GM21723 (cell line): ENCODE data around the gene SAMD9.
"Not testable (repeated sequence)": the region's sequence is repeated elsewhere in the genome, so short reads cannot be mapped to it uniquely, and the experiment has no call there.

Source experiments
- ATAC-seq: cut with Tn5 transposase; IDR thresholded peaks from one replicate; pipeline ENCODE4 v1.9.1; 2021; ENCODE audit warnings: mild to moderate bottlenecking, moderate library complexity; ENCODE audit not compliant: unreplicated experiment

Gene SAMD9

DNA sequence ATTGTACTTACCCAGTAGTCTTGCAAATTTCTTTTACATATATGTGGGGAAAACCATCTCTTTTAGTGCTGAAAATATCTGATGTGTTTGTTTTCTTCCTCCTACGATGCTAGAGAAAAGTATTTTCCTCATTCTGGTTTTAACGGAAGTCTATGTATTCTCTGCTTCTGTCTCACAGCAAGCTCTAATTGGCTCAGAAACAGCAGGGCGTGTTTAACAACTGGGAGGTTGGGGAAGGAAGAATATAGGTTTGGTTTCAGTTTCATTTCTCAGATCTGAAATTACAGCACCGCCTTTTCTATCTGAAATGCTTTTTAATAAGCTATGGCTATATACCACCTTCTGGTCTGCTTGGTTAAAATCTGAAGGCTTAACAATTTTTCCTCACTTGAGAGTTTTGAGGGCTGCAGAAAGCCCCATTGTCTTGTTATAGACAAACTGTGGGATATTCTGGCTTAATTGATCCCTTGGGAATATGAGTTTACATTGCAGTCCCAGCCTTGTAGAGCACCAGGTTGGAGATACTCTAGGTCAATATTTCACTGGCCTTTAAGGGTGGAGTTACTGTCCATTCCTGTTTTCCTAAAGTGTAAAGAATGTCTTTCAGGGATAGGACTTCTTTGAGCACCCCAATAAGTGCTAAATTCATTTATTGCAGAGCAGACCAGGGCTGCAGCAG, at the start of gene SAMD9:
Gene SAMD9, minus strand, starts transcription at position 128 of the 679 bp plus-strand sequence. CDS start 11,882 bp downstream, outside the sequence.
- peak; percentile 99 for ATAC-seq

DNA sequence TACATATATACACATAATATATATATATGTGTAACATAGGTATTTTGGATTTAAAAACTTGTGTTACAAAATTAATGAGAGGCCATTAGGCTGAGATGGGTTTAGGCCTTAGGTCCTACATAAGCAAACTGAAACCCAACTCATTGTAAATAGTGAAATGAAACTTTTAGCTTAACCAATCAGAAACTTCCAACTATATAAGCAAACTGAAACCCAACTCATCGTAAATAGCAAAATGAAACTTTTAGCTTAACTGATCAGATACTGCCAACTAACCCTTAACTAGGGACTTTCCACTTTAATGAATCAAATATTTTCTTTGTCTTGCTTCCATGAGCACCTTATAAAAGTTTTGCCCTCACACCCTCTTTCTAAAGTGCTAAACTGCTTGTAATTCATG, 47.7 kb upstream of the SAMD9 start:
- ATAC-seq: peak; percentile 93

DNA sequence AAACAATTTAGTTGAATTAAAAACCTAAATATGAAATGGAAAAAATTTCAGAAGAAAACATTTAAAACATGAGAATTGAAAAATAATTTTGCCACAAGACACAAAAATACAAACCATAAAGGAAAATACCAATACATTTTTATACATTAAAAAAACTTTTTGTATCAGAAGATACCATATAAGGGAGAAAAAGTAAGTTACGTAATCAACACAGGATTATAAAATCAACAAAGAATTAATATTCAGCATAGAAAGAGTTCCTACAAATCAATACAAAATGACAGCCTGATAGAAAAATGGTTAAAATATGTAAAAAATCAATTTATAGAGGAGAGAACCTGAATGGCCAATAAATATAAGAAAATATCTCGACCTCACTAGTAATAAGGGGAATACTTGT, 47.0 kb upstream of the SAMD9 start:
- no peak for ATAC-seq

DNA sequence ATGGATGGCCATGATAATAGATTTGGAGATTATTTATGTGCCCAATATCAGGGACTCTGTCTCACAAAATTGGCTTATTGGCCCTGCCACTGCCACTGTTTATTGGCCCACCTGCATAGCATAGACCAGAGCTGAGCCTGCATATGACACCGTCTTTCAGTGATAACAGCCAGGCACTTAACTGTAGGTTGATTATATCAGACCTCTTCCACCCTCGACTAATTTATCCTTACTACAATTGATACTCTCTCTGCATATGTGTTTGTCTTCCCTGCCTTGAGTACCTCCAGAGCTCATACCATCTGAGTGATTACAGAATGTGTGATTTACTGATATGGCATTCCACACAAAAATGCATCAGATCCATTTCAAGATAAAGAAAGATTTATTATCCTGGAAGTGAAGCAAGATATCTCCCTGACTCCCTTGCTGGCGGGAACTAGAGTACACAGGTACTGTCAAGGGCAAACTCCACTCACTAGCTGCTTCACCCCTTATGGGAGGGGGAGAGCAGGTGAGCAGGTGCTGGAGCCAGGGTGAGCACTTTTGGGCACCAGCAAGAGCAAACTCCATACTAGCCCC, 43.5 kb upstream of the SAMD9 start:
- no peak for ATAC-seq

DNA sequence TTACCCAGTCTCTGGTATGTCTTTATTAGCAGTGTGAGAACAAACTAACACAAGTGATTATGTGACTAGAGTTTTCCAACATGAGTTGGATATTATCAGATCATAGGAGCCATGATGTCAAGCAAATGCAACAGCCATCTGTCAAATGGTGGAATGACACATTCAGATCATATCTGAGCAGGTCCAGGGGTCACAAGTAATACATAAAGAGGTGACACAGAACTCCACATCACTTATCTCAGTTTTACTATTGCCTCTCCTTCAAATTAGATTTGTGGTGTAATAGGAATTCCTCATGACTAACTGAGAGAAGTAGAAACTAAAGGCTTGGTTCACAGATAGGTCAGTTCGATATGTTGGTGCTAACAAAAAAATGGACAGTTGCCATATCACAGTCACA, 42.6 kb upstream of the SAMD9 start:
- no peak for ATAC-seq

DNA sequence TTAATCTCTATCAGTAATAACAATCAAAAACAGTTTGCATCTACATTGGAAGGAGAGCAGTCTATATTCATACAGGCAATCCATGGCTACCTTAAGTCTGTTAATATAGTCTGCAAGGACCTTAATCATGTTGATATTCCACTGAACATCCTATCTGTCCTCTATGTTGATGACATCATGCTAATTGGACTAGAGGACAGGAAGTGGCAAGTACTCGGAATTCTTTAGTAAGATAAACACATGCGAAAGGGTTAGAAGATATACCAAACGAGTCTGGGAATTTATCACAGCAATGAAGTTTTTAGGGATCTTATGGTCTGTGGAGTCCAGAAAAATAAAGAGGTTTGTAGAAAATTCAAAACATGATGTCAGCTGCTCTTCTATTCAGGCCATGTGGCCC, 41.7 kb upstream of the SAMD9 start:
- no peak for ATAC-seq

DNA sequence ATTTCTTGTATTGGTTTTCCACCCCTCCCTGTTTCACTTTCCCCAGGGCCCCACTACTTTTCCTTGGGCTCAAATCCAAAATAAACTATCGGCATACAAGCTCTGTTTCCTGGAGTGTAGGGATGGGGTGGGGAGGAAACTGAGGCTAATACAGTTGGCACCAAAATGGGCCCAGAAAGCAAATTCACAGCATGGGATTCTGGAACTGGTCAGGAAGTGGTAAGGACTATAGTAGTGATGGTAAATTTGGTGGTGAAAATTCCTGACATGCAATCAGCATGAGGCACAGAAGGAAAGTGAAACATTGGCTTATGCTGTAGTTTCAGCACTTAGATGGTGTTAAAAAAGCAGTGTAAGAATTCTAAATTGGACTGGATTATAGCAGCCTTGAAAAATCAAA, 39.1 kb upstream of the SAMD9 start:
- ATAC-seq: no peak

DNA sequence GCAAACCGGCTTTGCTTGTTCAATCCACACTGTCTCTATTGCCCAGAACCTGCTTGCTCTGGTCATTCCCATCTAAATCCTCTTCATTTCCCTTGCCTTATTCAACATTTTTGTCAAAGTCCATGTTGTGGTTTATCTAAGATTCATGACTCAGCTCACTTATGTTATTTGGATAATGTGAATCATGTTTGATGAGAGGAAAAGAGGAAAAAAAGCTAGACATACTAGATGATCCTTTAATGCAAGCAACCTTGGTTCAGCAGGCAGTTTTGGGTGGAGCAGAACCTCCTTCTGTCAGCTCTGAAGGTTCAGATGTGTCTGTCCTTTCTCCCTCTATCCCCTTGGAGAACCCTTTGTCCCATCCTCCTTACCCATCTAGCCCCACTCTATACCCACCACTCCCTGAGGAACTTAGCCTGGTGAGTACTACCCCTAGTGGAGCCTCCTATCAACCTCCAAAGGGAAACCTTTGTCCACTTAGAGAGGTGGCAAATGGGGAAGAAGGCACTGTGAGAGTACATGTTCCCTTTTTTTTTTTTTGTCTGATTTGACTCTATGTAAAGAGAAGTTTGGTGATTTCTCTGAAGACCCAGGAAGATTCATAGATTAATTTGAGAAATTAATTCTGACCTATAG, 32.5 kb upstream of the SAMD9 start:
- ATAC-seq: no peak

DNA sequence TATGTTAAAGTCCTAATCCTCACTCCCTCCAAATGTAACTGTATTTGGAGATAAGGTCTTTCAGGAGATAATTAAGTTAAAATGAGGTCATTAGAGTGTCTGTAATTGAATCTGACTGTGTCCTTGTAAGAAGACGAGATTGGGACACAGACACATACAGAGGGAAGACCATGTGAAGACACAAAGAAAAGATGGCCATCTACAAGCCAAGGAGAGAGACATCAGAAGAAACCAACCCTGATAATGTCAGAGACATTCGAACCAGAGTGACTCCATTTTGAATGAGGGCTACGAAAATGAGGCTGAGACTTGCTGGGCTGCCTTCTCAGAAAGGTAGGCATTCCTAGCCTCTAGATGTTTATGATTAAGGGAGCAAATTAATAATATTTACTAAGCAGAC, 30.9 kb upstream of the SAMD9 start:
- no peak for ATAC-seq

DNA sequence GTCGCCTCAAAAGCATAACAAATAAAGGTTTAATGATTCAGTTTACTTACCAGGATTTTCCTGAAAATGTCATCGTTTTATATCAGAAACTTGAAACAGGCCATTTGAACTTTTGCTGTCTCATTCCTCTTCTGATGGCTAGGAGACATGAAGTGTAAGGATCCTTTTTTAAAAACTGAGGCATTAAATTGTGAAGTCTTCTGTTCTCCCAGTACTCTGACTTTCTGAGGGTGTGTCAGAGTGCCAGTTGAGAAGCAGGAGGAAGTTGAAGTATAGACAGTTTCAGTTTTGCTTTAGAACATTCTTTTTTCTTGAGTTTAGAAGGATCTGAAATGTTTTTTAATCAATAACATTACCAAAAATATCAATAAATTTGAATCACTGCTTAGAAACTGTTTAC, 30.4 kb upstream of the SAMD9 start, which contains the start of gene SAMD9L:
Gene SAMD9L, minus strand, starts transcription at position 242 of the 400 bp plus-strand sequence. CDS start 12,414 bp downstream, outside the sequence.
- peak; percentile 70 for ATAC-seq

DNA sequence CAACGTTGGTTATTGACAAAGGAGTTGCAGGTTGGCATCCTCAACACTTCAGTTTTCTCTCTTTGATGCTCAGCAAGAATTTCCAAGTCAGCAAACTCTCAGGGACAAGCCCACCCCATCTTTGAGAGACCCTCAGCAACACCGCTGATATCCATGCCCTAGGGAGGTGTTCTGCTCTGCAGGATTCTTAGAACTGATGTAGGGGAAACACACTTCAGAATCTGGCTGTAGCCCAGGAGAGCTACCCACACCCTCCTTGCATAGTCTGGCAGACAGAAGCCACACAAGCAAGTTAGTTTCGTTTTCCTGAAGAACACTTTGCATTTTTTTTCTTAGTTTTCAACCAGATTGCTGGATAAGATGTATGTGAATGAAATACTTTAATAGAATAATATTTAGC, 29.6 kb upstream of the SAMD9 start:
- peak; percentile 83 for ATAC-seq

DNA sequence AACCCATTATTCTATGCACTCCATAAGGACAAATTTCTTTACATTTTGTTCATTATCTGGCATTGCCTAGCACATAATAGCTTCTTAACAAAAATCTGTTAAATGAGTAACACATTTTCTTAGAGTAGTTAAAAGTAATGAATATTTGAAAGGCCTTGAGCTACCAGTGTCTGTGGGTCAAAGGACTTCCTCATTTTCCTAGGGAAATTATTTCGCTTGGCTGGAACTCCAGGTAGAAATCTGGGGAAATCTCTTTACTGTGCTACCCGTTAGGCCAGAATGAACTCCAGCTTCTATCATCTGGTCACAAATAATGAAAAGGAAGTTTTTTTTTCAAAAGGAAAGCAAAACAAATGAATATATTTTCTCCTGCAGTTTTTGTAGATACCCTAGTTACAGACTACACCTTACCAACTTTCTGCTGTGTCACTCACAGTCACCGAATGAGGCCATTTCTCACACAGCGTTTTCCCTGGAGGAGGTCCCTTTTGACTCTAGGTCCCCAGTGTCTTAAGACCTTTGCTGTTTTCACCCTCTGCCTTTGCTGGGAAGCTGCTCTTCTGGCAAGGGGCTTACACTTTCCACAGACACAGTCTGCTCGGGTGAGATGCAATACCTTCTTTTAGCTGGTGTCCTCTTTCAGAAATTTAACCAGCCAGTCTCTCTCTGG, 28.8 kb upstream of the SAMD9 start:
- ATAC-seq: peak; percentile 46

DNA sequence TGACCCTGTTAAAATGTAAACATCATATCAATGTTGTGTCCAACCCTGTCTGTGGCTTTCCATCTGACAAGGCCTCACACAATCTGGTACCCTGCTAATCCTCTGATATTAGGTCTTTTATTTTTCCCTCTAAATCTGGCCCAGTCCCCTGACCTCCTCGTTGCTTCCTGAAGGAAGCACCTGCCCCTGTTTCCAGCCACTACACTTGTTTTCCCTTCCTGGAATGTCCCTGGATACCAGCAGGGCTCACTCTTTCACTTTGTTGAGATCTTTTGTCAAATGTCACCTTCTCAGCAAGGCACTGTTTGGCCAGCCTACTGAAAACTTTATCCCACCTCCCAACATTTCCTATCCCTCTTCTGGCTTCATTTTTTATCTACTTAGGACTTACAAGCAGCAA, 28.3 kb upstream of the SAMD9 start:
- no peak for ATAC-seq

DNA sequence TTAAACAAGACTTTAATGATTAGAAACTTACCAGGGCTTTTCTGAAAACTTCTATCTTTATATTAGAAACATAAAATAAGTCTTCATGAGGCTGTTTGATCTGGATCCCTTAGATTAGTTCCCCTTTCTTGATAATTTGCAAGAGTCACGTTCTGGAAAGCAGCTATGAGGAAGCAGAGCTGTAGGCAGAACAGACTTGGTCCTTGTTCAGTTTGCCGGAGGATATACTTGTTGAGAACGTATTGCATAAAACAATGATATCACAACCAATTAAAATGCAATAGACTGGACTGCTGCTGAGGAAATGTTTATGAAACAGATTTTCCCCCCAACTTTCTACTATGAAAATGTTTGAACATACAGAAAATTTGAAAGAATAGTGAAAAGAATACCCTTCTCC, 27.6 kb upstream of the SAMD9 start:
- ATAC-seq: no peak

DNA sequence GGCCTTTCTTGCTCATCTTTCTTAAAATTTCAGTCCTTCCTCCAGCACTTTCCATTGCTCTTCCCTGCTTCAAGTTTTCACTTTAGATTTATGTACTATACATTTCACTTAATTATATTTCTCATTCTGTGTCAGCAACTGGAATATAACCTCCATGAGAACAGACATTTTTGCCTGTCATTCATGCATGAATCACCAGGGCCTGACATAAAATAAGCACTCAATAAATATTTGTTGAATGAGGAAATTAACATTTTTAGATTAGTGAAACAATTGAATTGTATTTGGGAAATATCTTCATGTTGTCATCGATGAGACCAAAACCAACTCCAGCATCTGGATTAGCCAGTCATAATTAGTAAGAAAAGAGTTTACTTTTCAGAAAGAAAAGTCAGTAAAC, 24.3 kb upstream of the SAMD9 start:
- ATAC-seq: no peak

DNA sequence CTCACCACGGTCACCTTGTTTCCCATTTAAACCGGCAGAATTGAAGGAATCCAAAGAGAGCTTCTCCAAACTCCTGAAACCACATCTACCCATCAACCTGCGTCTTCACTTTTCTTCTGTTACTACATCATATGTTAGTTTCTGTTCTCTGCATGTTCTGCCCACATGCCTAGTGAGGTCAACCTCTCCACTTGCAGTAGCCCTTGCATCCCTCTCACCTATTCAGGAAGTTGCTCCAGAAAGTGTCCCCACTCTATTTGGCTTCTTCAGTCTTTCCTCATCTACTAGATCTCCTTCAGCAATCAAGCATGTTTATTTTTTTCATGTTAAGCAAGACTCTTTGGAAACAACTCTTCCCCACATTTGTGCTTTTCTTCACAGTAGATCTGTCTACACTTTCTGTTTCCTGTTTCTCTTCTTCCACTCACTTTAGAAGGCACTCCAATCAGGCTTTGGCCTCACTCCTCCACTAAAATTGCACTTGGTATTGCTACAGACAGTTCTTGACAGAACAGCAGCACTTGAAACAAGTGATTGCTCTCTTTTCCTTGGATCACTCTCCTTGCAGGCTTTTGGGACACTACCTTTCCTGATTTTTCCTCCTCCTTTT, 22.9 kb upstream of the SAMD9 start:
- ATAC-seq: no peak

DNA sequence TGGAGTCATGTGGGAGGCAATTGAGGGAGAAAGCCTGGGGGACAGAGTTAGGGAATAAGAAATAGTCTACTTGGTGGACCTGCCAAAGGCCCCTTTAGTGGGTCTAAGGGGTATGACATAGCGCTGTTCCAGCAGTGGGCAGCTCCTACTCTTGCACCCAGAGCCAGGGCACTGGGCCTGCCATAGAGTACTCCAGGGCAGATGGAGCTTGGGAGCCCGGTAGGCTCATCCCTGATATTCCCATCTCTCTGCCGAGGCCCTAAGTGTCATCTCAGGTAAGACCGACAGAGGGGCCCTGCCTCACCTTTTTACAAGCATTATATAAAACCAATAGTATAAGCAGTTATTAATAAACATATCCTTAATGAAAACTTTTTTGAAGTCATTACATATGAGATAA, 20.8 kb upstream of the SAMD9 start:
- ATAC-seq: no peak

DNA sequence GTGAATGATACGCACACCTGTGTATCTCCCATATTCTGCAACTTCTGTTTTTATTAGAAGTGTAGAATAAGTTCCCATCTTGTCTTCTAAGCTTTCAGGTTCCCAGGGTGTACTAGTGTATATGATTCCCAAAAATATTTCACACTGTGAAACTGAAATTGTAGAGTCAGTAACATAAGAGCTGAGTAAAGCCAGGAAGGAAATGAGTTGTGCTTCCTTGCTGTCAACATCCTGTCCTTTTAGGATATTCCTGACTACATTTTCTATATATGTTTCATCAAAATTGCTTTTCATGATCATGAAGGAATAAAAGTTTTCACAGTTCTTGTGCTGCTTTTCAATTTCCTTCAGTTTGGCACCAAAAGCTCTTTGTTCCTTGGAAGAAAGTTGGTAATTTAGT, 15.2 kb upstream of the SAMD9 start:
- ATAC-seq: no peak

DNA sequence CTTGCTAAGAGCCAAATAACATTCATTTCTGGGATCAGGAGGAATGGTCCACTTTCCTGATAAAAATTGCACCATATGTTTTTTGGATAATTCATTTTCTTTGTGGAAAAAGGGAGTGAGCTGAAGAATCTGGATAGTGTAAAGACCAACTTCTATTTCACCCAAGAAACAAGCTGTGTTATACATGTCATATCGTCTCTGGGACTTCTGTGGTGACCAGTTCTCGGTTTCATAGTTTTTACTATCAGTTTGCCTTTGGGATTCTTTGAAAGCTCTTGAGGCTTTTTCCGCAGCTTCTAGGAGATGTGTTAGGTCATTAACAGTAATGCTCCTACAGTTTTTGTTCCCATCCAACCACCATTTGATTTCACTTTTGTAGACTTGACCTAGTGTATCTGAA, 14.4 kb upstream of the SAMD9 start:
- ATAC-seq: no peak

DNA sequence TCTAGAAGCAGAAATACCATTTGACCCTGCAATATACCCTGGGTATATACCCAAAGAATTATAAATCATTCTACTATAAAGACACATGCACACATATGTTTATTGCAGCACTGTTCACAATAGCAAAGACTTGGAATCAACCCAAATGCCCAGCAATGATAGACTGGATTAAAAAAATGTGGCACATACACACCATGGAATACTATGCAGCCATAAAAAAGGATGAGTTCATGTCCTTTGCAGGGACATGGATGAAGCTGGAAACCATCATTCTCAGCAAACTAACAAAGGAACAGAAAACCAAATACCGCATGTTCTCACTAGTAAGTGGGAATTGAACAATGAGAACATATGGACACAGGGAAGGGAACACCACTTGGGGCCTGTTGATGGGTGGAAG, 9.2 kb upstream of the SAMD9 start:
- ATAC-seq: not testable (repeated sequence)

DNA sequence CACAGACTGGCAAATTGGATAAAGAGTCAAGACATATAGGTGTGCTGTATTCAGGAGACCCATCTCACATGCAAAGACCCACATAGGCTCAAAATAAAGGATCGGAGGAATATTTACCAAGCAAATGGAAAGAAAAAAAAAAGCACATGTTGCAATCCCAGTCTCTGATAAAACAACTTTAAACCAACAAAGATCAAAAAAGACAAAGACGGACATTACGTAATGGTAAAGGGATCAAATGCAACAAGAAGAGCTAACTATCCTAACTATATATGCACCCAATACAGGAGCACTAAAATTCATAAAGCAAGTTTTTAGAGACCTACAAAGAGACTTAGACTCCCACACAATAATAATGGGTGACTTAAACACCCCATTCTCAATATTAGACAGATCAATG, 5.8 kb upstream of the SAMD9 start:
- ATAC-seq: not testable (repeated sequence)
